Lower leg skin (tissue), 3 donors: ENCODE data around the gene SYCE1.

Source experiments
- CTCF ChIP-seq, 3 donors: fragments of 450-650 bp; IDR thresholded peaks; one replicate each; pipeline ENCODE4 v1.5.1; 2016; ENCODE audit warnings: antibody characterized with exemption in 3 of 3, mild to moderate bottlenecking in 3 of 3, moderate library complexity in 2 of 3
- POLR2A ChIP-seq, 2 donors: fragments of 450-650 bp; IDR thresholded peaks; one replicate each; pipeline ENCODE4 v1.6.1; 2016 to 2017; ENCODE audit warnings: antibody characterized with exemption in 2 of 2, mild to moderate bottlenecking in 1 of 2, moderate library complexity in 1 of 2

GRCh38 chr10:133590226-133590969, 25.0 kb upstream of the SYCE1 start:
- no peak for TF ChIP-seq CTCF (IDR thresholded peaks at IDR 0.05)
- no peak for TF ChIP-seq POLR2A (IDR thresholded peaks at IDR 0.05)
